Activated naive CD8-positive, alpha-beta T cell (primary cell): ENCODE results near the gene NAA20.

ENCODE experiments used
- H3K27ac Mint-ChIP-seq: one replicate; pipeline ENCODE4 v1.8.0; 2021; ENCODE audit warnings: mixed read lengths
- H3K27me3 Mint-ChIP-seq: one replicate; pipeline ENCODE4 v1.8.0; 2021; ENCODE audit warnings: mixed read lengths
- H3K36me3 Mint-ChIP-seq: one replicate; pipeline ENCODE4 v1.8.0; 2021; ENCODE audit warnings: mixed read lengths
- H3K4me1 Mint-ChIP-seq: one replicate; pipeline ENCODE4 v1.8.0; 2021; ENCODE audit warnings: low read depth, mixed read lengths
- H3K4me3 Mint-ChIP-seq: one replicate; pipeline ENCODE4 v1.8.0; 2021; ENCODE audit warnings: mild to moderate bottlenecking, mixed read lengths
- H3K9me3 Mint-ChIP-seq: one replicate; pipeline ENCODE4 v1.8.0; 2021; ENCODE audit warnings: low read depth, mixed read lengths

Gene NAA20

GRCh38 chr20:20065361-20065760 lies 48.2 kb downstream of the NAA20 start:
- H3K27me3 Mint-ChIP-seq = peaks cover 16% of the 10 kb centered on the region
- no peaks in the 10 kb centered on the region for H3K4me1 Mint-ChIP-seq
- no peak overlapping the region for H3K4me3 Mint-ChIP-seq
- H3K9me3 Mint-ChIP-seq = no peaks in the 10 kb centered on the region
- no peak overlapping the region for H3K27ac Mint-ChIP-seq
- H3K36me3 Mint-ChIP-seq = no peaks in the 10 kb centered on the region

GRCh38 chr20:20070871-20071726 lies 53.9 kb downstream of the NAA20 start:
- Mint-ChIP-seq H3K36me3 (no peaks in the 10 kb centered on the region), H3K27me3 (no peaks in the 10 kb centered on the region), H3K4me3 (no peak overlapping the region), H3K27ac (no peak overlapping the region), H3K9me3 (no peaks in the 10 kb centered on the region), H3K4me1 (no peaks in the 10 kb centered on the region)

GRCh38 chr20:20073801-20074371 lies 56.7 kb downstream of the NAA20 start:
- Mint-ChIP-seq H3K27me3 (no peaks in the 10 kb centered on the region), H3K36me3 (no peaks in the 10 kb centered on the region), H3K4me3 (no peak overlapping the region), H3K4me1 (no peaks in the 10 kb centered on the region), H3K9me3 (no peaks in the 10 kb centered on the region), H3K27ac (no peak overlapping the region)

GRCh38 chr20:20075032-20075431 lies 57.9 kb downstream of the NAA20 start:
- H3K9me3 Mint-ChIP-seq = no peaks in the 10 kb centered on the region
- H3K27me3 Mint-ChIP-seq = no peaks in the 10 kb centered on the region
- H3K27ac Mint-ChIP-seq = no peak overlapping the region
- H3K4me3 Mint-ChIP-seq = no peak overlapping the region
- H3K36me3 Mint-ChIP-seq = no peaks in the 10 kb centered on the region
- H3K4me1 Mint-ChIP-seq = no peaks in the 10 kb centered on the region

- Mint-ChIP-seq H3K9me3 (no peaks in the 10 kb centered on the region), H3K4me1 (no peaks in the 10 kb centered on the region), H3K36me3 (no peaks in the 10 kb centered on the region), H3K27me3 (no peaks in the 10 kb centered on the region), H3K4me3 (no peak overlapping the region), H3K27ac (no peak overlapping the region)
These were observed 59.3 kb downstream of the NAA20 start for GRCh38 chr20:20076297-20077065.

- H3K4me3 Mint-ChIP-seq = no peak overlapping the region
- no peaks in the 10 kb centered on the region for H3K4me1 Mint-ChIP-seq
- peaks cover 4% of the 10 kb centered on the region for H3K27me3 Mint-ChIP-seq
- no peaks in the 10 kb centered on the region for H3K36me3 Mint-ChIP-seq
- H3K9me3 Mint-ChIP-seq = no peaks in the 10 kb centered on the region
- no peak overlapping the region for H3K27ac Mint-ChIP-seq
These were observed 60.9 kb downstream of the NAA20 start for GRCh38 chr20:20078041-20078440.

GRCh38 chr20:20079102-20079784 lies 62.1 kb downstream of the NAA20 start:
- no peaks in the 10 kb centered on the region for H3K36me3 Mint-ChIP-seq
- H3K9me3 Mint-ChIP-seq = no peaks in the 10 kb centered on the region
- no peak overlapping the region for H3K4me3 Mint-ChIP-seq
- peaks cover 3% of the 10 kb centered on the region for H3K4me1 Mint-ChIP-seq
- H3K27ac Mint-ChIP-seq = no peak overlapping the region
- H3K27me3 Mint-ChIP-seq = peaks cover 4% of the 10 kb centered on the region
